ENCODE data around the gene AURKA. TPM values are rescaled to one million over a fixed set of nuclear protein-coding genes. Genes with fewer than 3 reads are reported as not detected.
"Not testable (repeated sequence)": the region's sequence is repeated elsewhere in the genome, so short reads cannot be mapped to it uniquely, and the experiment has no call there.

AURKA gene
- total and polyA plus RNA-seq, 2 donors, result 4.1 to 38.2 TPM

GRCh38 chr20:56417402-56417801 is 25.4 kb upstream of the AURKA start:
- 93% methylated on average over 7 of the region's 7 CpGs for WGBS
- Histone ChIP-seq H3K4me1 (ENCODE audit: control insufficient read depth in 2 of 2, insufficient read depth in 2 of 2, low read length in 2 of 2) (peaks cover 3 to 26% of the 10 kb centered on the region in 2 donors), H3K36me3 (ENCODE audit: control insufficient read depth in 2 of 2, insufficient read depth in 2 of 2, low read length in 1 of 2) (no peaks in the 10 kb centered on the region), H3K27ac (ENCODE audit: low read depth in 1 of 2, low read length in 1 of 2) (no peak overlapping the region), H3K4me3 (ENCODE audit: low read length in 2 of 2) (no peak overlapping the region), H3K9me3 (ENCODE audit: control insufficient read depth in 2 of 2, insufficient read depth in 1 of 2, low read length in 1 of 2) (no peaks in the 10 kb centered on the region), H3K27me3 (ENCODE audit: control insufficient read depth in 2 of 2, insufficient read depth in 1 of 2, low read length in 1 of 2) (no peaks in the 10 kb centered on the region)
- no peak for DNase-seq (ENCODE audit: low read depth in 6 of 9, low spot score in 9 of 9)

- no peaks in the 10 kb centered on the region for H3K27me3 ChIP-seq (ENCODE audit: control insufficient read depth in 2 of 2, insufficient read depth in 1 of 2, low read length in 1 of 2)
- no peak for DNase-seq (ENCODE audit: low read depth in 6 of 9, low spot score in 9 of 9)
- no peak overlapping the region for H3K4me3 ChIP-seq (ENCODE audit: low read length in 2 of 2)
- H3K9me3 ChIP-seq (ENCODE audit: control insufficient read depth in 2 of 2, insufficient read depth in 1 of 2, low read length in 1 of 2), result no peaks in the 10 kb centered on the region
- no peak overlapping the region for H3K27ac ChIP-seq (ENCODE audit: low read depth in 1 of 2, low read length in 1 of 2)
- 92% methylated on average over 12 of the region's 12 CpGs for WGBS
- peaks cover 8 to 39% of the 10 kb centered on the region in 2 donors for H3K4me1 ChIP-seq (ENCODE audit: control insufficient read depth in 2 of 2, insufficient read depth in 2 of 2, low read length in 2 of 2)
- no peaks in the 10 kb centered on the region for H3K36me3 ChIP-seq (ENCODE audit: control insufficient read depth in 2 of 2, insufficient read depth in 2 of 2, low read length in 1 of 2)
These were observed 23.1 kb upstream of the AURKA start for GRCh38 chr20:56414842-56415765.

- Histone ChIP-seq H3K9me3 (ENCODE audit: control insufficient read depth in 2 of 2, insufficient read depth in 1 of 2, low read length in 1 of 2) (no peaks in the 10 kb centered on the region), H3K36me3 (ENCODE audit: control insufficient read depth in 2 of 2, insufficient read depth in 2 of 2, low read length in 1 of 2) (peaks cover 3 to 11% of the 10 kb centered on the region in 2 donors), H3K4me1 (ENCODE audit: control insufficient read depth in 2 of 2, insufficient read depth in 2 of 2, low read length in 2 of 2) (peaks cover 8 to 23% of the 10 kb centered on the region in 2 donors), H3K27me3 (ENCODE audit: control insufficient read depth in 2 of 2, insufficient read depth in 1 of 2, low read length in 1 of 2) (no peaks in the 10 kb centered on the region), H3K4me3 (ENCODE audit: low read length in 2 of 2) (peak overlapping the region; percentile 47 to 54), H3K27ac (ENCODE audit: low read depth in 1 of 2, low read length in 1 of 2) (peak overlapping the region; percentile 64 to 91)
- WGBS, result 93% methylated on average over 3 of the region's 3 CpGs
- DNase-seq (ENCODE audit: low read depth in 6 of 9, low spot score in 9 of 9), result no peak
These were observed 20.9 kb upstream of the AURKA start for GRCh38 chr20:56412949-56413348.

- Histone ChIP-seq H3K9me3 (ENCODE audit: control insufficient read depth in 2 of 2, insufficient read depth in 1 of 2, low read length in 1 of 2) (no peaks in the 10 kb centered on the region), H3K36me3 (ENCODE audit: control insufficient read depth in 2 of 2, insufficient read depth in 2 of 2, low read length in 1 of 2) (peaks cover 9 to 15% of the 10 kb centered on the region in 2 donors), H3K27me3 (ENCODE audit: control insufficient read depth in 2 of 2, insufficient read depth in 1 of 2, low read length in 1 of 2) (no peaks in the 10 kb centered on the region), H3K27ac (ENCODE audit: low read depth in 1 of 2, low read length in 1 of 2) (peak overlapping the region; percentile 88 to 91), H3K4me3 (ENCODE audit: low read length in 2 of 2) (peak overlapping the region; percentile 47 to 54), H3K4me1 (ENCODE audit: control insufficient read depth in 2 of 2, insufficient read depth in 2 of 2, low read length in 2 of 2) (peaks cover 8 to 19% of the 10 kb centered on the region in 2 donors)
- 82% methylated on average over 7 of the region's 7 CpGs for WGBS
- DNase-seq (ENCODE audit: low read depth in 6 of 9, low spot score in 9 of 9), result no peak
These were observed 20.4 kb upstream of the AURKA start for GRCh38 chr20:56412473-56412790.

- H3K4me3 ChIP-seq (ENCODE audit: low read length in 2 of 2), result peak within 1 kb of the TSS; percentile 47 to 54
- no peaks in the 10 kb centered on the region for H3K9me3 ChIP-seq (ENCODE audit: control insufficient read depth in 2 of 2, insufficient read depth in 1 of 2, low read length in 1 of 2)
- DNase-seq (ENCODE audit: low read depth in 6 of 9, low spot score in 9 of 9), result peak; percentile 48 to 87 (median 66)
- peak within 1 kb of the TSS; percentile 88 to 91 for H3K27ac ChIP-seq (ENCODE audit: low read depth in 1 of 2, low read length in 1 of 2)
- H3K36me3 ChIP-seq (ENCODE audit: control insufficient read depth in 2 of 2, insufficient read depth in 2 of 2, low read length in 1 of 2), result peaks cover 14 to 20% of the 10 kb centered on the region in 2 donors
- H3K4me1 ChIP-seq (ENCODE audit: control insufficient read depth in 2 of 2, insufficient read depth in 2 of 2, low read length in 2 of 2), result peaks cover 8 to 19% of the 10 kb centered on the region in 2 donors
- no peaks in the 10 kb centered on the region for H3K27me3 ChIP-seq (ENCODE audit: control insufficient read depth in 2 of 2, insufficient read depth in 1 of 2, low read length in 1 of 2)
- 7% methylated on average over 10 of the region's 10 CpGs for WGBS
These were observed 19.9 kb upstream of the AURKA start, which contains the start of gene CASS4 for GRCh38 chr20:56411759-56412472. Gene CASS4 (plus strand): TSS chr20:56412260. CDS start chr20:56412459, 199 bp downstream.

- not testable (repeated sequence) for DNase-seq (ENCODE audit: low read depth in 6 of 9, low spot score in 9 of 9); H3K27me3 ChIP-seq (ENCODE audit: control insufficient read depth in 2 of 2, insufficient read depth in 1 of 2, low read length in 1 of 2); H3K4me3 ChIP-seq (ENCODE audit: low read length in 2 of 2); H3K9me3 ChIP-seq (ENCODE audit: control insufficient read depth in 2 of 2, insufficient read depth in 1 of 2, low read length in 1 of 2)
- WGBS, result 96% methylated on average over 7 of the region's 7 CpGs
- Histone ChIP-seq H3K36me3 (ENCODE audit: control insufficient read depth in 2 of 2, insufficient read depth in 2 of 2, low read length in 1 of 2) (peaks cover 19 to 26% of the 10 kb centered on the region in 2 donors), H3K4me1 (ENCODE audit: control insufficient read depth in 2 of 2, insufficient read depth in 2 of 2, low read length in 2 of 2) (peaks cover 8 to 19% of the 10 kb centered on the region in 2 donors), H3K27ac (ENCODE audit: low read depth in 1 of 2, low read length in 1 of 2) (peak overlapping the region; percentile 87 to 91)
These were observed 19.3 kb upstream of the AURKA start for GRCh38 chr20:56411287-56411686.

- Histone ChIP-seq H3K27ac (ENCODE audit: low read depth in 1 of 2, low read length in 1 of 2) (no peak overlapping the region), H3K36me3 (ENCODE audit: control insufficient read depth in 2 of 2, insufficient read depth in 2 of 2, low read length in 1 of 2) (peaks cover 24 to 34% of the 10 kb centered on the region in 2 donors), H3K4me1 (ENCODE audit: control insufficient read depth in 2 of 2, insufficient read depth in 2 of 2, low read length in 2 of 2) (peaks cover 8 to 19% of the 10 kb centered on the region in 2 donors), H3K9me3 (ENCODE audit: control insufficient read depth in 2 of 2, insufficient read depth in 1 of 2, low read length in 1 of 2) (no peaks in the 10 kb centered on the region), H3K4me3 (ENCODE audit: low read length in 2 of 2) (no peak overlapping the region), H3K27me3 (ENCODE audit: control insufficient read depth in 2 of 2, insufficient read depth in 1 of 2, low read length in 1 of 2) (no peaks in the 10 kb centered on the region)
- no peak for DNase-seq (ENCODE audit: low read depth in 6 of 9, low spot score in 9 of 9)
- WGBS, result 97% methylated on average over 1 of the region's 1 CpG
These were observed 17.9 kb upstream of the AURKA start for GRCh38 chr20:56409956-56410355.

- Histone ChIP-seq H3K27me3 (ENCODE audit: control insufficient read depth in 2 of 2, insufficient read depth in 1 of 2, low read length in 1 of 2) (no peaks in the 10 kb centered on the region), H3K27ac (ENCODE audit: low read depth in 1 of 2, low read length in 1 of 2) (no peak overlapping the region), H3K4me1 (ENCODE audit: control insufficient read depth in 2 of 2, insufficient read depth in 2 of 2, low read length in 2 of 2) (peaks cover 8 to 19% of the 10 kb centered on the region in 2 donors), H3K36me3 (ENCODE audit: control insufficient read depth in 2 of 2, insufficient read depth in 2 of 2, low read length in 1 of 2) (peaks cover 29 to 34% of the 10 kb centered on the region in 2 donors), H3K9me3 (ENCODE audit: control insufficient read depth in 2 of 2, insufficient read depth in 1 of 2, low read length in 1 of 2) (no peaks in the 10 kb centered on the region), H3K4me3 (ENCODE audit: low read length in 2 of 2) (no peak overlapping the region)
- no peak for DNase-seq (ENCODE audit: low read depth in 6 of 9, low spot score in 9 of 9)
- WGBS, result 97% methylated on average over 5 of the region's 5 CpGs
These were observed 17.5 kb upstream of the AURKA start for GRCh38 chr20:56409521-56409920.

GRCh38 chr20:56406910-56407309 is 14.9 kb upstream of the AURKA start:
- Histone ChIP-seq H3K4me1 (ENCODE audit: control insufficient read depth in 2 of 2, insufficient read depth in 2 of 2, low read length in 2 of 2) (peaks cover 5 to 10% of the 10 kb centered on the region in 2 donors), H3K9me3 (ENCODE audit: control insufficient read depth in 2 of 2, insufficient read depth in 1 of 2, low read length in 1 of 2) (peaks cover 0 to 1% of the 10 kb centered on the region in 2 donors), H3K27me3 (ENCODE audit: control insufficient read depth in 2 of 2, insufficient read depth in 1 of 2, low read length in 1 of 2) (no peaks in the 10 kb centered on the region), H3K4me3 (ENCODE audit: low read length in 2 of 2) (no peak overlapping the region), H3K36me3 (ENCODE audit: control insufficient read depth in 2 of 2, insufficient read depth in 2 of 2, low read length in 1 of 2) (peaks cover 39 to 51% of the 10 kb centered on the region in 2 donors), H3K27ac (ENCODE audit: low read depth in 1 of 2, low read length in 1 of 2) (no peak overlapping the region)
- DNase-seq (ENCODE audit: low read depth in 6 of 9, low spot score in 9 of 9), result no peak
- whole genome bisulfite sequencing, result 98% methylated on average over 3 of the region's 3 CpGs
